AG04450 (cell line): ENCODE measurements around the gene IFI30. TPM values are rescaled to one million over a fixed set of nuclear protein-coding genes. Genes with fewer than 3 reads are reported as not detected.
A peak's percentile ranks its signal among the peaks of the same experiment; 100 is the strongest.
"Not testable (repeated sequence)": the region's sequence is repeated elsewhere in the genome, so short reads cannot be mapped to it uniquely, and the experiment has no call there.

Source experiments
- CTCF ChIA-PET: fragments of 300-600, 350-600 bp; formaldehyde crosslinking; extraction: SDS; loops from one replicate; lab custom pipeline; 2022; ENCODE audit warnings: antibody characterized with exemption, inconsistent platforms; lab: Charles Lee
- POLR2A ChIA-PET: fragments of 350-600 bp; formaldehyde crosslinking; extraction: SDS; loops from one replicate; lab custom pipeline; 2021; ENCODE audit warnings: antibody characterized with exemption, inconsistent platforms; lab: Yijun Ruan, JAX
- DNase-seq: peaks from one replicate; pipeline ENCODE4 v3.0.0-alpha.2; 2011; ENCODE audit warnings: low read depth, low spot score
- H3K27ac ChIP-seq: one replicate; pipeline ENCODE4 v1.5.1; 2012; ENCODE audit warnings: low read depth, low read length, control low read depth
- H3K27me3 ChIP-seq: one replicate; pipeline ENCODE4 v1.6.0; 2012; ENCODE audit warnings: low read length; ENCODE audit not compliant: control insufficient read depth, insufficient read depth
- H3K4me3 ChIP-seq: 2 replicates; pipeline ENCODE4 v1.5.1; 2011; ENCODE audit warnings: mild to moderate bottlenecking, low read depth, low read length, control low read depth
- H3K9me3 ChIP-seq: 2 replicates; pipeline ENCODE4 v1.5.1; 2012; ENCODE audit warnings: low read length; ENCODE audit not compliant: control insufficient read depth, insufficient read depth
- polyA plus RNA-seq: library from polyadenylated mRNA; depleted of rRNA; stranded (reverse); fragments of >200 nt; gene quantifications from 2 replicates; pipeline ENCODE4 v1.2.3, GENCODE V29; 2011
- TF ChIP-seq, protein P1 (sequence below): IDR thresholded peaks from 2 replicates; pipeline ENCODE4 v1.5.1; 2011; ENCODE audit warnings: low read depth, low read length, control low read depth, inconsistent platforms

Gene IFI30
- polyA plus RNA-seq, 1 experiment = 6.9 TPM

DNA sequence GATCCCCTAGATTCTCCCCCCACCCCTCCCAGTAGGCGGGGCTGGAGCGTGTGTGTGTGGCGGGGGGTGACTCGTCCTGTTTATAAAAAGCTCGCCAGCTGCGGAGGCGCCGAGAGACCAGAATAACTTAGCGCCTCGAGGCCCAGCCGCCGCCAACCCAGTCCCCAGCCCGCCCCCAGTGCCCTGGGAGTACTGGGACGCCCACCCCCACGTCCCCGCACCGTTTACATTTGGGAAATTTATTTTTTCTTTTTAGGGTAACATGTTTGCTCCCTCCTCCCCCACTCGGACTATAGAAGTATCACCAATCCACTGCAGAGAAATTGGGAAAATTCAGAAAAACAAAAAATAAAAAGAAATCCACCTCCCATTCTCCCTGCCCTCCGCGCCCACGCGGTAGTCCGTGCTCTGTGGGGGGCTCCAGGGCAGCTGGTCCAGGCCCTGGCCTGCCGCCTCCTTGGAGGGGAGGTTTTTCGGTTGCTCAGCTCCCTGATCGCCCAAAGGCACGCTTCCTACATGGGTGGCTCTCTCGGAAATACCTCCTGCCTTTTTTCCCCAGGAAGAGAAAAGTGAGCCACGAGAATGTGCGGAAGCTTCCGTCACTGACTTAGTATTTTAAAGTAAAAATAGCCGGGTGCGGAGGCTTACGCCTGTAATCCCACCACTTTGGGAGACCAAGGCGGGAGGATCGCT is 31.7 kb downstream of the IFI30 start:
- Histone ChIP-seq H3K27me3 (no peaks in the 10 kb centered on the region), H3K27ac (peak overlapping the region; percentile 100), H3K4me3 (peak overlapping the region; percentile 71), H3K9me3 (no peaks in the 10 kb centered on the region; the same call in 1 of the 2 replicates)
- CTCF ChIA-PET = interaction anchor here (0.6 to 7.1 kb wide), 7 partner anchors 11 to 1308 kb away, joined by 3 to 56 read pairs (median 7); no protein-coding TSS in a partner anchor
- POLR2A ChIA-PET = interaction anchor here (1.1 to 3.6 kb wide), 6 partner anchors 12 to 117 kb away, joined by 3 to 30 read pairs (median 8); partner anchors contain the start of genes JUND, LSM4 and MPV17L2
- TF ChIP-seq, protein P1, sequence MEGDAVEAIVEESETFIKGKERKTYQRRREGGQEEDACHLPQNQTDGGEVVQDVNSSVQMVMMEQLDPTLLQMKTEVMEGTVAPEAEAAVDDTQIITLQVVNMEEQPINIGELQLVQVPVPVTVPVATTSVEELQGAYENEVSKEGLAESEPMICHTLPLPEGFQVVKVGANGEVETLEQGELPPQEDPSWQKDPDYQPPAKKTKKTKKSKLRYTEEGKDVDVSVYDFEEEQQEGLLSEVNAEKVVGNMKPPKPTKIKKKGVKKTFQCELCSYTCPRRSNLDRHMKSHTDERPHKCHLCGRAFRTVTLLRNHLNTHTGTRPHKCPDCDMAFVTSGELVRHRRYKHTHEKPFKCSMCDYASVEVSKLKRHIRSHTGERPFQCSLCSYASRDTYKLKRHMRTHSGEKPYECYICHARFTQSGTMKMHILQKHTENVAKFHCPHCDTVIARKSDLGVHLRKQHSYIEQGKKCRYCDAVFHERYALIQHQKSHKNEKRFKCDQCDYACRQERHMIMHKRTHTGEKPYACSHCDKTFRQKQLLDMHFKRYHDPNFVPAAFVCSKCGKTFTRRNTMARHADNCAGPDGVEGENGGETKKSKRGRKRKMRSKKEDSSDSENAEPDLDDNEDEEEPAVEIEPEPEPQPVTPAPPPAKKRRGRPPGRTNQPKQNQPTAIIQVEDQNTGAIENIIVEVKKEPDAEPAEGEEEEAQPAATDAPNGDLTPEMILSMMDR = no peak
- peak; percentile 58 for DNase-seq

DNA sequence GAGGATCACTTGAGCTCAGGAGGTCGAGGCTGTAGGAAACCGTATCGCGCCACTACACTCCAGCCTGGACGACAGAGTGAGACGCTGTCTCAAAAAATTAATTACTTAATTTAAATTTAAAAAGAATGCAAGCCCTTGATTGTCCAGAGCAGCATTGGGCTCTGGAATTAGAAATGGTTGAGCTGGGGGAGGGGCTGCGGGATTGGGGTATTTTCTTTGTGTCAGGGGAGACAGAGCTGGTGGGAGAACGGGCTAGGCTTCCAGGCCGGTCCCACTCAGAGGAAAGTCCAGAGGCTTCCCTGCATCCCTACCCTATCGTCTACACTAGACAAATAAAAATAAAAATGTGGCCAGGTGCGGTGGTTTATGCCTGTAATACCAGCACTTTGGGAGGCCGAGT is 32.4 kb downstream of the IFI30 start:
- H3K27ac ChIP-seq = peak overlapping the region; percentile 100
- ChIA-PET POLR2A (interaction anchor here (1.3 to 3.6 kb wide), 3 partner anchors 13 to 86 kb away, joined by 3 to 30 read pairs (median 30); partner anchors contain the start of genes JUND and MPV17L2), CTCF (interaction anchor here (1.4 to 7.1 kb wide), 4 partner anchors 46 to 123 kb away, joined by 5 to 56 read pairs (median 8); no protein-coding TSS in a partner anchor)
- H3K4me3 ChIP-seq = peak overlapping the region; percentile 71
- H3K9me3 ChIP-seq = no peaks in the 10 kb centered on the region; the same call in 1 of the 2 replicates
- no peaks in the 10 kb centered on the region for H3K27me3 ChIP-seq
- DNase-seq = no peak
- TF ChIP-seq, protein P1 = no peak

DNA sequence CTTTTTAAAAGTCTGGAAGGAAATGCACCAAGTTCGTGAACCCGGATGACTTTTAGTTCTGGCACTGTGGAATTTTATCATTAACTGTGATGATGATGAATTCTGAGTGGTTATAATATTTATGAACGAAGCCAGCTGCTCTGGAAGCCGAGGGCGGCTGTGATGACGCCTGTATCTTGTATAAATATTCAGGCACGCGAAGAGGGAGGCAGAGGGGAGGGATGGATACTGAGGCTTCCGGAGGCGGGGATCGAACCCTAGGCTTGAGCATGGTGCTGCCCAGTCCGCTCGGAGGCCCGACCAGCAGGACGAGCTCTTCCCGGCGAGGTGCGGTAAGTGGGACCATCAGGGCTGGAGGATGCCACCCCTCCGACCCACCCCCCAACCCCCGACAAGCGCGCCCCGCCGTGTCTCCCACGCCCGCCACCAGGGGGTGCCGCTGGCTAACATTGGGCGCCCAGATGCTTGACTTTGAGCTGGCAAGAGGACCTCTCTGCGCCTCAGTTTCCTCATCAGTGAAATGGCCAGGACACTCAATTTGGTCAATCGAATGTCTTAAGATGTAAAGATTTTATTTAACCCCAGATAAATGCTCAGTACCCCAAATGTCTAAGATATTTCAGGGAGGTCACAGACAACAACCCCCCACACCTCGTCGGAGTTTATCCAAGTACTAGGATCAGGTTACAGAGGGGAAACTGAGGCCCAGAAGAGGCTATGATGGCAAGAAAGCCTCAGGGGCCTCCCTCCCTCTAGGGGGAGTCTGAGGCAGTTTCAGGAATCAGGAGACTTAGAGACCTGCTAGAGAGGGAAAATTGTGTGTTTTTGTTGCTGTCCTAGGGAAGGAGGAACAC is 34.7 kb downstream of the IFI30 start:
- Histone ChIP-seq H3K9me3 (no peaks in the 10 kb centered on the region; the same call in 1 of the 2 replicates), H3K4me3 (peak overlapping the region; percentile 46), H3K27ac (peak overlapping the region; percentile 87), H3K27me3 (no peaks in the 10 kb centered on the region)
- ChIA-PET CTCF (interaction anchor here (0.5 to 3.8 kb wide), 24 partner anchors 10 to 939 kb away, joined by 3 to 48 read pairs (median 4); a partner anchor contains a TSS), POLR2A (interaction anchor here (0.7 to 1.2 kb wide), 4 partner anchors 16 to 578 kb away, joined by 3 to 6 read pairs (median 4); partner anchors contain the start of gene JUND)
- peak; percentile 65 for DNase-seq
- TF ChIP-seq, protein P1 = peak; percentile 41

DNA sequence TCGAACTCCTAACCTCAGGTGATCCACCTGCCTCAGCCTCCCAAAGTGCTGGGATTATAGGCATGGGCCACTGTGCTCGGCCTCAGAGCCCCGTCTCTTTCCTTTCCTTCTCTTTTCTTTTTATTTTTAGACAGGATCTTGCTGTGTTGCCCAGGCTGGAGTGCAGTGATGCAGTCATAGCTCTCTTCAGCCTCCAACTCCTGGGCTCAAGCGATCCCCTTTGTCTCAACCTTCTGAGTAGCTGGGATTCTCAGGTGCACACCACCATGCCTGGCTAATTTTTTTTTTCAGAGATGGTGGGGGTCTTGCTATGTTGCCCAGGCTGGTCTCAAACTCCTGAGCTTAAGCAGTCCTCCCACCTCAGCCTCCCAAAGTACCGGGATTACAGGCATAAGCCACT is 36.3 kb downstream of the IFI30 start:
- POLR2A ChIA-PET = interaction anchor here (0.7 to 1.5 kb wide), 2 partner anchors 12 to 72 kb away, joined by 3 to 4 read pairs; partner anchors contain the start of gene JUND
- H3K27me3 ChIP-seq, H3K9me3 ChIP-seq, DNase-seq, H3K27ac ChIP-seq, H3K4me3 ChIP-seq: not testable (repeated sequence)
- CTCF ChIA-PET = interaction anchor here (3.8 kb wide), 1 partner anchor 43 kb away, joined by 48 read pairs; a partner anchor contains a TSS

DNA sequence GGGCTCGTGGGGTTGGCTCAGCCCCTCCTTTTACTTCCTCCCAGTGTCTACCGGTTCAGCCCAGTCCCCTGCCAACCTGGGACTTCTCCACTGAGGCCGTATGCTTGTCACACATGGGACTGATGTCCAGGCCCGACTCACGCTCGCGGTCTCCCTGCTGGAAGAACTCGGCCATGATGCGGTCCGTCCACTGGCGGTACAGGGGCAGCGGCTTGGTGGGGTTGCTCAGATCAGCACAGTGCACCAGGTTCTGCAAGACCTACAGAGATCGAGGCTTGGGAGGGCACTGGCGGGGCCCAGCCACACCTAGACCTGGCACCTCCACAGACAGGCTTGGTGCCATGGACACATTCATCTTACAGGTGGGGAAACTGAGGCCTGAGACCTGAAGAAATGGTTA is 38.1 kb downstream of the IFI30 start:
- H3K27ac ChIP-seq = no peak overlapping the region
- H3K27me3 ChIP-seq = no peaks in the 10 kb centered on the region
- H3K9me3 ChIP-seq = no peaks in the 10 kb centered on the region
- CTCF ChIA-PET = no interaction called here
- TF ChIP-seq, protein P1 = no peak
- DNase-seq = no peak
- POLR2A ChIA-PET = interaction anchor here (0.7 kb wide), 1 partner anchor 35 kb away, joined by 4 read pairs; no protein-coding TSS in a partner anchor
- no peak overlapping the region for H3K4me3 ChIP-seq
